RPMI7951 (cell line): ENCODE data around the gene AMPH. TPM values are rescaled to one million over a fixed set of nuclear protein-coding genes. Genes with fewer than 3 reads are reported as not detected.
A peak's percentile ranks its signal among the peaks of the same experiment; 100 is the strongest.

Source experiments
- DNase-seq: peaks from one replicate; pipeline ENCODE4 v3.0.0-alpha.2; 2012; ENCODE audit warnings: low read depth
- total RNA-seq: library from RNA; depleted of rRNA; stranded (reverse); fragments of >200 nt; shearing (Covaris generic); gene quantifications from 2 replicates; pipeline ENCODE4 v1.2.3, GENCODE V29; 2014

Gene AMPH
- total RNA-seq, 1 experiment from 2014 or later = 1.7 TPM

GRCh38 chr7:38542156-38542555 is 89.0 kb downstream of the AMPH start:
- peak; percentile 49 for DNase-seq

- no peak for DNase-seq
These were observed 89.7 kb downstream of the AMPH start for GRCh38 chr7:38541440-38541839.

- DNase-seq = no peak
These were observed 91.6 kb downstream of the AMPH start for GRCh38 chr7:38539477-38540081.

GRCh38 chr7:38535073-38535472 is 96.1 kb downstream of the AMPH start:
- no peak for DNase-seq

- no peak for DNase-seq
These were observed 105.3 kb downstream of the AMPH start for GRCh38 chr7:38525857-38526256.

- DNase-seq = no peak
These were observed 106.4 kb downstream of the AMPH start for GRCh38 chr7:38524786-38525185.

GRCh38 chr7:38520741-38521140 is 110.4 kb downstream of the AMPH start:
- no peak for DNase-seq

GRCh38 chr7:38518541-38518940 is 112.6 kb downstream of the AMPH start:
- DNase-seq = peak; percentile 38

GRCh38 chr7:38512704-38513103 is 118.5 kb downstream of the AMPH start:
- no peak for DNase-seq

GRCh38 chr7:38512291-38512690 is 118.9 kb downstream of the AMPH start:
- DNase-seq = no peak

GRCh38 chr7:38507384-38507783 is 123.8 kb downstream of the AMPH start:
- no peak for DNase-seq

- peak; percentile 55 for DNase-seq
These were observed 124.4 kb downstream of the AMPH start for GRCh38 chr7:38506756-38507155.

- no peak for DNase-seq
These were observed 125.2 kb downstream of the AMPH start for GRCh38 chr7:38506004-38506403.

GRCh38 chr7:38504684-38505083 is 126.5 kb downstream of the AMPH start:
- DNase-seq = no peak

GRCh38 chr7:38502848-38503247 is 128.3 kb downstream of the AMPH start:
- no peak for DNase-seq

- no peak for DNase-seq
These were observed 128.9 kb downstream of the AMPH start for GRCh38 chr7:38502289-38502688.

- DNase-seq = no peak
These were observed 139.2 kb downstream of the AMPH start for GRCh38 chr7:38492010-38492409.

GRCh38 chr7:38482521-38482920 is 148.7 kb downstream of the AMPH start:
- DNase-seq = no peak

GRCh38 chr7:38481401-38481800 is 149.8 kb downstream of the AMPH start:
- DNase-seq = no peak

- DNase-seq = no peak
These were observed 152.8 kb downstream of the AMPH start for GRCh38 chr7:38478404-38478803.

GRCh38 chr7:38477333-38477732 is 153.8 kb downstream of the AMPH start:
- no peak for DNase-seq

- no peak for DNase-seq
These were observed 154.4 kb downstream of the AMPH start for GRCh38 chr7:38476764-38477163.

GRCh38 chr7:38465956-38466355 is 165.2 kb downstream of the AMPH start:
- peak; percentile 52 for DNase-seq
